ENCODE data around the gene CTDSP1. TPM values are rescaled to one million over a fixed set of nuclear protein-coding genes. Genes with fewer than 3 reads are reported as not detected.

Gene CTDSP1
- total RNA-seq, 6 experiments from 2014 or later: 55.1 to 95.9 (median 75.6) TPM

GRCh38 chr2:218445602-218446001 lies 45.9 kb downstream of the CTDSP1 start:
- intact Hi-C loops (cut with DNase I): no loop called here
- DNase-seq (no peak), ATAC-seq (no peak)
- Histone ChIP-seq H3K4me1 (peaks cover 0 to 36% (median 9%) of the 10 kb centered on the region in 4 donors), H3K36me3 (peaks cover 0 to 23% (median 5%) of the 10 kb centered on the region in 4 donors), H3K4me3 (no peak overlapping the region), H3K27ac (peak overlapping the region in 2 of 3 donors; percentile 59 to 67), H3K27me3 (no peaks in the 10 kb centered on the region), H3K9me3 (no peaks in the 10 kb centered on the region)
- TF ChIP-seq POLR2A (IDR thresholded peaks at IDR 0.05) (no peak), CTCF (IDR thresholded peaks at IDR 0.05) (no peak)

- TF ChIP-seq POLR2A (IDR thresholded peaks at IDR 0.05) (no peak), CTCF (IDR thresholded peaks at IDR 0.05) (no peak)
- ATAC-seq (no peak), DNase-seq (no peak)
- Histone ChIP-seq H3K36me3 (peaks cover 0 to 23% (median 5%) of the 10 kb centered on the region in 4 donors), H3K4me1 (peaks cover 0 to 36% (median 9%) of the 10 kb centered on the region in 4 donors), H3K27ac (no peak overlapping the region), H3K27me3 (no peaks in the 10 kb centered on the region), H3K4me3 (no peak overlapping the region), H3K9me3 (no peaks in the 10 kb centered on the region)
- WGBS (ENCODE audit: insufficient coverage, low coverage, low lambda C conversion rate, missing lambda C conversion rate): 100% methylated on average over 6 of the region's 6 CpGs
- intact Hi-C loops (cut with DNase I): no loop called here
These were observed 46.9 kb downstream of the CTDSP1 start for GRCh38 chr2:218446547-218446946.

- Histone ChIP-seq H3K27me3 (no peaks in the 10 kb centered on the region), H3K36me3 (peaks cover 0 to 23% (median 5%) of the 10 kb centered on the region in 4 donors), H3K9me3 (no peaks in the 10 kb centered on the region), H3K4me1 (peaks cover 0 to 36% (median 9%) of the 10 kb centered on the region in 4 donors), H3K4me3 (no peak overlapping the region), H3K27ac (no peak overlapping the region)
- TF ChIP-seq CTCF (IDR thresholded peaks at IDR 0.05) (no peak), POLR2A (IDR thresholded peaks at IDR 0.05) (no peak)
- WGBS (ENCODE audit: insufficient coverage, low coverage, low lambda C conversion rate, missing lambda C conversion rate): no CpG with 5 or more reads among the region's 2 CpGs
- ATAC-seq (no peak), DNase-seq (peak in 1 of 3 donors; percentile 17)
- intact Hi-C loops (cut with DNase I): no loop called here
These were observed 47.4 kb downstream of the CTDSP1 start for GRCh38 chr2:218447072-218447471.

GRCh38 chr2:218448934-218449333 lies 49.3 kb downstream of the CTDSP1 start:
- ATAC-seq (peak; percentile 16 to 77 (median 46)), DNase-seq (no peak)
- intact Hi-C loops (cut with DNase I): no loop called here
- H3K4me1 ChIP-seq: peaks cover 0 to 32% (median 9%) of the 10 kb centered on the region in 4 donors
- H3K27ac ChIP-seq: no peak overlapping the region
- H3K36me3 ChIP-seq: peaks cover 0 to 27% (median 5%) of the 10 kb centered on the region in 4 donors
- no peaks in the 10 kb centered on the region for H3K27me3 ChIP-seq
- H3K9me3 ChIP-seq: no peaks in the 10 kb centered on the region
- 40% methylated on average over 2 of the region's 3 CpGs for WGBS (ENCODE audit: insufficient coverage, low coverage, low lambda C conversion rate, missing lambda C conversion rate)
- TF ChIP-seq CTCF (IDR thresholded peaks at IDR 0.05) (no peak), POLR2A (IDR thresholded peaks at IDR 0.05) (no peak)
- no peak overlapping the region for H3K4me3 ChIP-seq

GRCh38 chr2:218452079-218452478 lies 52.4 kb downstream of the CTDSP1 start:
- Histone ChIP-seq H3K9me3 (no peaks in the 10 kb centered on the region), H3K36me3 (peaks cover 0 to 42% (median 12%) of the 10 kb centered on the region in 4 donors), H3K4me1 (peaks cover 0 to 9% (median 3%) of the 10 kb centered on the region in 4 donors), H3K4me3 (no peak overlapping the region), H3K27ac (no peak overlapping the region), H3K27me3 (no peaks in the 10 kb centered on the region)
- ATAC-seq: no peak
- WGBS (ENCODE audit: insufficient coverage, low coverage, low lambda C conversion rate, missing lambda C conversion rate): 42% methylated on average over 1 of the region's 1 CpG
- TF ChIP-seq POLR2A (IDR thresholded peaks at IDR 0.05) (no peak), CTCF (IDR thresholded peaks at IDR 0.05) (no peak)
- intact Hi-C loops (cut with DNase I): no loop called here
- DNase-seq: no peak

All from right lobe of liver (tissue), 6 donors.